H9 (cell line): Measurements from ENCODE around the gene PPRC1. TPM values are rescaled to one million over a fixed set of nuclear protein-coding genes. Genes with fewer than 3 reads are reported as not detected.

Source experiments
- DNase-seq: peaks from one replicate; pipeline ENCODE4 v3.0.0-alpha.2; 2017
- H2AFZ ChIP-seq: one replicate; pipeline ENCODE4 v1.6.1; 2013; ENCODE audit warnings: mild to moderate bottlenecking, low read length, control low read depth, moderate library complexity
- H2AK5ac ChIP-seq: 2 replicates; pipeline ENCODE4 v1.6.1; 2013; ENCODE audit warnings: low read length, control low read depth, mixed read lengths; ENCODE audit not compliant: insufficient read length
- H2BK120ac ChIP-seq: one replicate; pipeline ENCODE4 v1.6.1; 2013; ENCODE audit warnings: low read depth, mild to moderate bottlenecking, low read length, control low read depth, inconsistent platforms; ENCODE audit not compliant: poor library complexity, severe bottlenecking
- H2BK12ac ChIP-seq: 2 replicates; pipeline ENCODE4 v1.6.1; 2013; ENCODE audit warnings: low read length, control low read depth, mixed read lengths, low read depth; ENCODE audit not compliant: insufficient read length
- H2BK15ac ChIP-seq: 2 replicates; pipeline ENCODE4 v1.6.1; 2013; ENCODE audit warnings: low read depth, low read length, control low read depth
- H2BK20ac ChIP-seq: one replicate; pipeline ENCODE4 v1.6.1; 2013; ENCODE audit warnings: low read depth, mild to moderate bottlenecking, low read length, control low read depth, inconsistent platforms; ENCODE audit not compliant: poor library complexity, severe bottlenecking
- H2BK5ac ChIP-seq: 2 replicates; pipeline ENCODE4 v1.6.1; 2013; ENCODE audit warnings: low read length, control low read depth, mixed read lengths; ENCODE audit not compliant: insufficient read length
- H3K14ac ChIP-seq: 2 replicates; pipeline ENCODE4 v1.6.1; 2013; ENCODE audit warnings: low read length, control low read depth; ENCODE audit not compliant: insufficient read depth
- H3K18ac ChIP-seq: 2 replicates; pipeline ENCODE4 v1.6.1; 2013; ENCODE audit warnings: low read depth, mild to moderate bottlenecking, mixed read lengths, low read length, control low read depth; ENCODE audit not compliant: insufficient read length
- H3K23ac ChIP-seq: 2 replicates; pipeline ENCODE4 v1.6.1; 2013; ENCODE audit warnings: low read length, control low read depth, mixed read lengths, low read depth; ENCODE audit not compliant: insufficient read length
- H3K23me2 ChIP-seq: 2 replicates; pipeline ENCODE4 v1.6.1; 2013; ENCODE audit warnings: low read depth, mild to moderate bottlenecking, mixed read lengths, low read length, control low read depth; ENCODE audit not compliant: insufficient read length, poor library complexity, severe bottlenecking
- H3K27ac ChIP-seq: 2 replicates; pipeline ENCODE4 v1.5.1; 2013; ENCODE audit warnings: low read length, control low read depth, mixed read lengths, low read depth; ENCODE audit not compliant: insufficient read length
- H3K27me3 ChIP-seq: 2 replicates; pipeline ENCODE4 v1.6.1; 2013; ENCODE audit warnings: low read length, control low read depth, inconsistent platforms; ENCODE audit not compliant: insufficient read depth
- H3K4ac ChIP-seq: 2 replicates; pipeline ENCODE4 v1.6.1; 2013; ENCODE audit warnings: low read depth, mild to moderate bottlenecking, control low read depth, inconsistent platforms, low read length, moderate library complexity
- H3K4me1 ChIP-seq: 2 replicates; pipeline ENCODE4 v1.6.1; 2013; ENCODE audit warnings: low read length, control low read depth, inconsistent platforms; ENCODE audit not compliant: insufficient read depth
- H3K4me2 ChIP-seq: 2 replicates; pipeline ENCODE4 v1.6.1; 2013; ENCODE audit warnings: low read length, control low read depth, mixed read lengths; ENCODE audit not compliant: insufficient read length, insufficient read depth
- H3K56ac ChIP-seq: 2 replicates; pipeline ENCODE4 v1.6.1; 2013; ENCODE audit warnings: low read depth, mild to moderate bottlenecking, mixed read lengths, low read length, control low read depth; ENCODE audit not compliant: insufficient read length
- H3K79me1 ChIP-seq: 2 replicates; pipeline ENCODE4 v1.6.1; 2013; ENCODE audit warnings: low read depth, mild to moderate bottlenecking, moderate library complexity, low read length, control low read depth, inconsistent platforms; ENCODE audit not compliant: insufficient read depth, poor library complexity, severe bottlenecking
- H3K79me2 ChIP-seq: 2 replicates; pipeline ENCODE4 v1.6.1; 2013; ENCODE audit warnings: low read length, control low read depth, inconsistent platforms; ENCODE audit not compliant: insufficient read depth
- H3K9ac ChIP-seq: 2 replicates; pipeline ENCODE4 v1.6.1; 2013; ENCODE audit warnings: low read length, control low read depth, mixed read lengths; ENCODE audit not compliant: insufficient read length; ENCODE audit errors: extremely low read depth
- H3K9me3 ChIP-seq: one replicate; pipeline ENCODE4 v1.6.1; 2013; ENCODE audit warnings: low read depth, low read length, inconsistent platforms; ENCODE audit not compliant: control insufficient read depth
- H3T11ph ChIP-seq: one replicate; pipeline ENCODE4 v1.6.1; 2013; ENCODE audit warnings: mild to moderate bottlenecking, low read length, control low read depth, inconsistent platforms
- H4K20me1 ChIP-seq: one replicate; pipeline ENCODE4 v1.6.1; 2013; ENCODE audit not compliant: control insufficient read depth, insufficient read length, insufficient read depth
- H4K5ac ChIP-seq: 2 replicates; pipeline ENCODE4 v1.6.1; 2013; ENCODE audit warnings: low read depth, mild to moderate bottlenecking, mixed read lengths, low read length, control low read depth; ENCODE audit not compliant: insufficient read length
- H4K8ac ChIP-seq: replicated peaks from 2 replicates; pipeline ENCODE4 v1.6.1; 2013; ENCODE audit warnings: low read length, control low read depth, mixed read lengths, low read depth; ENCODE audit not compliant: insufficient read length
- H4K91ac ChIP-seq: 2 replicates; pipeline ENCODE4 v1.6.1; 2013; ENCODE audit warnings: low read depth, mild to moderate bottlenecking, moderate library complexity, mixed read lengths, low read length, control low read depth; ENCODE audit not compliant: insufficient read length
- H3K27ac Mint-ChIP-seq, 3 experiments: 2 replicates in 2 of 3; 3 replicates in 1 of 3; pipeline ENCODE4 v1.8.0; 2020 to 2021; ENCODE audit warnings: mixed read lengths in 3 of 3, mild to moderate bottlenecking in 1 of 3, moderate library complexity in 1 of 3
- H3K27me3 Mint-ChIP-seq: 2 replicates; pipeline ENCODE4 v1.8.0; 2021; ENCODE audit warnings: low read depth, mild to moderate bottlenecking, moderate library complexity, mixed read lengths
- H3K36me3 Mint-ChIP-seq, 3 experiments: 2 replicates in 2 of 3; 3 replicates in 1 of 3; pipeline ENCODE4 v1.8.0; 2020 to 2021; ENCODE audit warnings: low read depth in 3 of 3, mixed read lengths in 3 of 3; ENCODE audit not compliant: insufficient read depth in 1 of 3
- H3K4me1 Mint-ChIP-seq, 2 experiments: 2 replicates each; pipeline ENCODE4 v1.8.0; 2020; ENCODE audit warnings: mixed read lengths in 2 of 2
- H3K4me3 Mint-ChIP-seq, 2 experiments: 2 replicates in 1 of 2; 3 replicates in 1 of 2; pipeline ENCODE4 v1.8.0; 2020 to 2021; ENCODE audit warnings: mild to moderate bottlenecking in 2 of 2, mixed read lengths in 2 of 2, moderate library complexity in 1 of 2
- H3K9me3 Mint-ChIP-seq, 2 experiments: 2 replicates in 1 of 2; 3 replicates in 1 of 2; pipeline ENCODE4 v1.8.0; 2020; ENCODE audit warnings: mild to moderate bottlenecking in 2 of 2, mixed read lengths in 2 of 2, moderate library complexity in 1 of 2
- CTCF ChIP-seq: fragments of 200-600 bp; sonication (generic); conservative IDR thresholded peaks from 3 replicates; pipeline ENCODE4 v1.8.0; 2021; ENCODE audit warnings: antibody characterized with exemption, mild to moderate bottlenecking
- WGBS: extraction: QIAGEN DNeasy Blood & Tissue Kit; methylation state at CpG from one replicate; pipeline ENCODE4 v1.1.7; 2013; ENCODE audit warnings: missing lambda C conversion rate, low lambda C conversion rate, mixed read lengths; ENCODE audit not compliant: insufficient read length; ENCODE audit errors: extremely low coverage; 5-methylcytosine and 5-hydroxymethylcytosine counted together
- total RNA-seq: library from RNA; stranded (reverse); gene quantifications from 2 replicates; pipeline ENCODE4 v1.2.1, GENCODE V29; 2021

Gene PPRC1
- total RNA-seq, 1 experiment from 2014 or later, result 121 TPM

DNA sequence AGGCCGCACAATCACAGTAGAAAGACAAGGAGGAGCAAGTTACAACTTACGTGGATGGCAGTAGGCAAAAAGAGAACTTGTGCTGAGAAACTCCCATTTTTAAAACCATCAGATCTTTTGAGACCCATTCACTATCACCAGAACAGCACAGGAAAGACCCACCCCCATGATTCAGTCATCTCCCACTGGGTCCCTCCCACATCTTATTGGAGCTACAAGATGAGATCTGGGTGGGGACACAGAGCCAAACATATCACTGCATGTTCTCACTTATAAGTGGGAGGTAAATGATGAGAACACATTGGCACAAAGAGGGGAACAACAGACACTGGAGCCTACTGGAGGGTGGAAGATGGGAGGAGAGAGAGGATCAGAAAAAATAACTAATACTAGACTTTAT is 51.8 kb downstream of the PPRC1 start:
- Histone ChIP-seq H4K5ac (no peak overlapping the region), H2BK15ac (no peak overlapping the region), H2BK120ac (no peak overlapping the region), H2BK5ac (no peak overlapping the region), H3K14ac (no peak overlapping the region), H3K9ac (no peak overlapping the region), H3K79me2 (no peaks in the 10 kb centered on the region), H3K4me2 (no peak overlapping the region), H3T11ph (no peak overlapping the region), H3K4me1 (no peaks in the 10 kb centered on the region), H3K4ac (no peak overlapping the region), H2AK5ac (no peak overlapping the region), H3K23me2 (no peaks in the 10 kb centered on the region), H3K9me3 (peaks cover 8% of the 10 kb centered on the region), H4K20me1 (no peaks in the 10 kb centered on the region), H2BK12ac (no peak overlapping the region), H4K91ac (no peak overlapping the region), H3K18ac (no peak overlapping the region), H2AFZ (no peak overlapping the region), H3K23ac (no peak overlapping the region), H3K27ac (no peak overlapping the region), H2BK20ac (no peak overlapping the region), H4K8ac (no peak overlapping the region), H3K79me1 (no peaks in the 10 kb centered on the region), H3K27me3 (no peaks in the 10 kb centered on the region), H3K56ac (no peak overlapping the region)
- peaks cover 0 to 11% (median 6%) of the 10 kb centered on the region in 3 experiments; a peak in 4 of 7 replicates for H3K36me3 Mint-ChIP-seq
- H3K4me3 Mint-ChIP-seq, result no peak overlapping the region
- TF ChIP-seq CTCF, result no peak
- DNase-seq, result no peak
- H3K27ac Mint-ChIP-seq, result no peak overlapping the region
- peaks cover 23% of the 10 kb centered on the region for H3K27me3 Mint-ChIP-seq
- no peaks in the 10 kb centered on the region for H3K4me1 Mint-ChIP-seq
- peaks cover 28 to 50% of the 10 kb centered on the region in 2 experiments for H3K9me3 Mint-ChIP-seq
- no CpG with 5 or more reads among the region's 2 CpGs for WGBS
